Left colon (tissue), 2 donors: ENCODE results near the gene ETV3L. TPM values are rescaled to one million over a fixed set of nuclear protein-coding genes. Genes with fewer than 3 reads are reported as not detected.

Source experiments
- ATAC-seq: fragments of 200-7000 bp; cut with Tn5 transposase; one replicate; pipeline ENCODE4 v1.9.1; 2020; ENCODE audit warnings: mild to moderate bottlenecking, moderate library complexity
- DNase-seq, 2 donors: peaks; one replicate each; pipeline ENCODE4 v3.0.0-alpha.2; 2020
- intact Hi-C, 2 donors: fragments of 100-400 bp; cut with DNase I in 1 of 2; cut with micrococcal nuclease in 1 of 2; formaldehyde crosslinking; loops; one replicate each; pipeline versions ENCODE4 v1.11.2 to v1.14.0; 2022; cut with DNase I, micrococcal nuclease
- total RNA-seq, 2 donors: library from RNA; stranded (reverse); fragmentation: NEBNext Ultra II Directional; extraction: Animal tissue kit (Norgen Biotek cat#: 25700); gene quantifications; one replicate each; pipeline ENCODE4 v1.2.1, GENCODE V29; 2021
- donor health status: DM: no; HTN: no; CAD: no.
- donor health status: DM: yes; HTN: yes; CAD: no.

The ETV3L gene
- total RNA-seq, 2 donors from 2014 or later: not detected

- ATAC-seq: no peak
- intact Hi-C loops: no loop called here
- no peak for DNase-seq
These were observed 34.8 kb upstream of the ETV3L start for GRCh38 chr1:157134442-157134841.

- no peak for ATAC-seq
- no peak for DNase-seq
- intact Hi-C loops: no loop called here
These were observed 33.8 kb upstream of the ETV3L start for GRCh38 chr1:157133426-157133825.

GRCh38 chr1:157132616-157133167, 33.1 kb upstream of the ETV3L start:
- intact Hi-C loops: no loop called here
- DNase-seq (no peak), ATAC-seq (no peak)

GRCh38 chr1:157132111-157132510, 32.5 kb upstream of the ETV3L start:
- ATAC-seq: no peak
- DNase-seq: no peak
- intact Hi-C loops: no loop called here

- DNase-seq: no peak
- no peak for ATAC-seq
- intact Hi-C loops: no loop called here
These were observed 31.7 kb upstream of the ETV3L start for GRCh38 chr1:157131281-157131680.

DNA sequence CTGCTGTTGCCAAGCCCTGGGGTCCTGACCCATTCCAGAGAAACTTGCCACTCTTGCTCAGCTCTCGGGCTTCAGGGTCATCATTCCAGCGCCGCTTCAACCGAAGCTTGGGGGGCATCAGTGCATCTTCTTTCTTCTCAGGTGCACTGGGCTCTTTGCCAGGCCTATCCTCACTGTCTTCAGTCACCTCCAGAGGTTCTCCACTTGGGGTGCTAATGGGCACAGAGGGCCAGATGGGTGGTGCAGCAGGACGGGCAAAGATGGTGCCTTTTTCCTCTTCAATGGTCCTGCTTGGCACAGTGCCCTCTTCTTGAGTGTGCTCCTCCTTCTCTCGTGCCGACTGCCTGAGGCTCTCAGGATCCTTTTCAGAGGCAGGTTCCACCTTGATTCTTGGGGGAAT, 25.2 kb upstream of the ETV3L start:
- DNase-seq: no peak
- ATAC-seq: no peak
- intact Hi-C loops: no loop called here

DNA sequence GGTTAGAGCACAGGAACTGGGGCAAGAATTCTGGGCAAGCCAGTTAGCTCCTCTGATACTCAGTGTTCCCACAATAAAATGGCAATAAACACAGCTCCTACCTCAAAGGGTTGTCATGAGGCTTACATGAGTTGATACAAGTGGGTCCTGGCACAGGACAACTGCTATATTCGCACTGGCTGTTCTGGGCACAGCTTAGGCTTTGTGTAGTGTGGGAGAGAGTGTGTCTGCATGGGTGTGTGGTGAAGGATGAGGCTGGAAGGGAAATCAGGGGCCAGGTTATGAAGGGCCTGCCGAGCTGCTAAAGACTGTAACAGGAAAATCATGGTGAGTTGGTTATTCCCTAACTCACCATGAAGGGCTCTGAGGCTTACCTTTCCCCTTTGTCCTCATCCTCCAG, 19.8 kb upstream of the ETV3L start:
- intact Hi-C loops: no loop called here
- DNase-seq (no peak), ATAC-seq (no peak)

- ATAC-seq (no peak), DNase-seq (no peak)
- intact Hi-C loops: no loop called here
These were observed 19.4 kb upstream of the ETV3L start for GRCh38 chr1:157119008-157119407.

- no peak for DNase-seq
- no peak for ATAC-seq
- intact Hi-C loops: no loop called here
These were observed 18.0 kb upstream of the ETV3L start for GRCh38 chr1:157117527-157118057.

GRCh38 chr1:157116737-157117103, 17.1 kb upstream of the ETV3L start:
- ATAC-seq (no peak), DNase-seq (no peak)
- intact Hi-C loops: no loop called here

DNA sequence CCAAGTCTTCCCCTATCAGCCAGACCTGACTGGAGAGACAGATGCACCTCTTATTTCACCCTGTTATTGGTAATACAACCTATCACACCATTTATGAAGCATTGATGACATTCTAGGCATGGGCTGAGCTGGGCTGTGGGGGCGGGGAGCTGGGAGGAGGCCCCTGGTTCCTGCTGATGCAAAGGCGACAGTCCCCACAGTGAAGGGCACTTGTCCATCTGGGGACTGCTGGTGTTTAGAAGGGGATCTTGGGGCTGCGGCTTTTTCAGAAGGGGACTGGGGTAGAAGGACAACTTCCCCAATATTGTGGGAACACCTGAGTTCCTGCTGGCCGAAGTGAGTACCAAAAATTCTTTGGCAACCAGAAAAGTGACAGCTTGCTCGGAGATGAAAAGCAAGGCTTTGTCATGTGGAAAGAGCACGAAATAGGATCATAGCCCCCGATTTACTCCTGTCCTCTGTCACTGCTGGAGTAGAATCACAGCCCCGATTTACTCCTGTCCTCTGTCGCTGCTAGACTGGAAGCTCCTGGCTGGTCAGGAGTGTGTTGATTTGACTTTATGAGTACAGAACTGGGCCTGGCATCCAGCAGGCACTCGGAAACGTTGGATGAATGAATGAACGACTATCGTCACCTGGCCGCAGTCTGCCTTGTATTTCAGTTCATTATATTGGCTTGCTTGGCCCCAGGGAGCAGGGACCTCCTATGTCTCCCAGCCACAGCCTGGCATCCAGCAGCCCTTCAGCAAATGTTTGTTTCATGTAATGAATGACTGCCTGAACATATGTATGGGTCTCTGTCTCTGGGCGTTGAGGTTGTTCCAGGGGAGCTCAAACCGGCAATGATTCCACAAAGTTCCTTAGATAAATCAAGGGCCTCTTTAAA, 16.5 kb upstream of the ETV3L start:
- DNase-seq: peak in 1 of 2 donors; percentile 1
- no peak for ATAC-seq
- intact Hi-C loops: no loop called here

DNA sequence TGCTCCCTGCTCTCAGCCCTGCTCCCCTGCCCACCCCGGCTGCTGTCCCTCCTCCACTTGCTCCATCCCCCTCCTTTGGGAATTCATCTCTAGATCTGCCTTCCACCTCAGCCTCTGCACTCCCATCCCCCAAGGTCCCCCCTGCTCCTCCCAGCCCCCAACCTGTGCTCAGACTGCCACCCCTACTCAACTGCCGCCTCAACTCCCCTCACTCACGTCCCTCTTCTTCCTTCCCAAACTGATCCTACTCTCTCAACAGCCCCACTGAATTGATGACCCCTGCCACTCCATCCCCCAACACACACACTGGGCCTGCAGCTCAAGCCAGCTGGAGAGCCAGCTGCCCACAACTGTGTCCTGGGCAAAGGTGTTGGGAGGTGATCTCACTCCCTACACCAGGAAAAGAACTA, 15.8 kb upstream of the ETV3L start:
- intact Hi-C loops: no loop called here
- no peak for ATAC-seq
- DNase-seq: peak in 1 of 2 donors; percentile 1

DNA sequence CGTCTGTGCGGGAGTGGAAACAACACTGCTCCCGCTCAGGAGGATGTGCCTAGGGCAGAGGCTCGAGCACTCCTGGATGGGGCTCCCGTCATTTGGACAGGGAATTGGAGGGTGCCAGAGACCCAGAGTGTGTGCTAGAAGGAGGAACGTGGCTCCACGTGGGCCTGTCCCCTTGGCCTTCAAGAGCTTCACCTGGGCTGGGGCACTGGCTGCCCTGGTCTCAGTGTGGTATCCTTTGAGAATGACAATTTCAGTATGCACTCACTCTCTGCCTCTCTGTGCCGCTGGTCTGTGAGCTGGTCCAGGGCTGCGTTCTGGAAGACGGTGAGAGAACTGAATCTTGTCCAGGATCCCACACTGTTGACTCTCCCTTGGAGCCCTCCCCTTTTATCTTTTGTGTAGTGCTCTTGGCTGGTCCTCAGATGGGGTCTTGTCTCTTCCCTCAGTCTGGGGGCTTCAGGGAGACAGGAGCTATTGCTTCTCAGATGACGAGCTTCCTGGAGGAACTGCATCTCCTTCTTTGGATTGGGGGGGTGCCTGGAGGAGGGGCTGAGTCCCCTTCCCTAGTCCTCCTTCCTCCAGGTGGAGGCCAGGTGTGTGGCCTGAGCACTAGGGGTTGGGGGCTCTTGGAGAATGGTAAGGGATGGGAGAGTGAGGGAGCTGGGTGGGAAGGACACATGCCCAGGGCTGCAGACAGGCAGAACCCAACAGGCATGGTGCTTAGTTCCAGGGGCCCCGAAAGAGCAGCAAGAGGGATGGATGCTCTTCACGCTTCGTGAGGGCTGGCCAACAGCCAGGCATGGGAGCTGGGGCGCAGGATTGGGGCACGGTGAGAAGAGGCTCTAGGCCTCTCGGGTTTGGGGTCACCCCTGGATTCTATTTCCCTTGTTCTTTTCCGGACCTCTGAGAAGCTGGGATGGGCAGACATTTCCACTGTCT, 14.8 kb upstream of the ETV3L start:
- intact Hi-C loops: no loop called here
- ATAC-seq: no peak
- DNase-seq: peak in 1 of 2 donors; percentile 9

DNA sequence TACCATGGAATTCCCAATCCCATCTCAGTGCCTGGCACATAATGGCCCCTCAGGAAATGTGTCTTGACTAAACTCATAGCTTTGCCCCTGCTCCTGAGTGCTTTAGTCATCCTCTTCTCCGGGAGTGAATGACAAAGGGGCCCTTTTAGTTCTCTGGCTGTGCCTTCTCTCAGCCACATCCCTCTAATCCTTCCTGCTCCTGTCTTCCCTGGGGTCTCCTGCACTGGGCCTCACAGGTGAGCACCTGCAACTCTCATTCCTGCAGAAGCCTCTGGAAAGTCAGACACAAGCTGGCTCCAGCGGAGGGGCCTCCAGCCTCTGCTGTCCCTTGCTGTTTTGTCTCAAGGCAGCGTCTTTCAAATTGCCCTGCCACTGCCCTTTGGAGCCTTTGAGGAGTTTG, 14.0 kb upstream of the ETV3L start:
- no peak for ATAC-seq
- peak in 1 of 2 donors; percentile 7 for DNase-seq
- intact Hi-C loops: no loop called here

DNA sequence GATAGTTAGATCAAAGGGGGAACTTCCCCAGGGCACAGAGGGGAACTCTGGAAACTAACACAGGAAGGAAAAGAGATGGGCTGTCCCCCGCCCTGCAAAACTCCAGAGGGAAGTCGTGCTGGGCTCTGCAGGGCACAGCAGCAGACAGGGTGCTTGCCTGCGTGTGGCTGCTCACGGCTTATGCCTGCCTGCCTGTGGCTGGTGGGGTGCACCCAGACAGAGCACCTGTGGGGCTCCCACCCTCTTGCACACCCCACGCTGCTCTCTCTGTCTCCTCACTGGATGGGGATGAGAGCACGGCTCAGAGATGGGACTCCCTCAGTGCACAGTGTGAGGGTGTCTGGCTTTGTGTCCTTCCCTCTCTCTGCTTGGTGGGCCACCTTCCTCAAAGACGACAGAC, 13.5 kb upstream of the ETV3L start:
- DNase-seq (peak in 1 of 2 donors; percentile 17), ATAC-seq (no peak)
- intact Hi-C loops: no loop called here

DNA sequence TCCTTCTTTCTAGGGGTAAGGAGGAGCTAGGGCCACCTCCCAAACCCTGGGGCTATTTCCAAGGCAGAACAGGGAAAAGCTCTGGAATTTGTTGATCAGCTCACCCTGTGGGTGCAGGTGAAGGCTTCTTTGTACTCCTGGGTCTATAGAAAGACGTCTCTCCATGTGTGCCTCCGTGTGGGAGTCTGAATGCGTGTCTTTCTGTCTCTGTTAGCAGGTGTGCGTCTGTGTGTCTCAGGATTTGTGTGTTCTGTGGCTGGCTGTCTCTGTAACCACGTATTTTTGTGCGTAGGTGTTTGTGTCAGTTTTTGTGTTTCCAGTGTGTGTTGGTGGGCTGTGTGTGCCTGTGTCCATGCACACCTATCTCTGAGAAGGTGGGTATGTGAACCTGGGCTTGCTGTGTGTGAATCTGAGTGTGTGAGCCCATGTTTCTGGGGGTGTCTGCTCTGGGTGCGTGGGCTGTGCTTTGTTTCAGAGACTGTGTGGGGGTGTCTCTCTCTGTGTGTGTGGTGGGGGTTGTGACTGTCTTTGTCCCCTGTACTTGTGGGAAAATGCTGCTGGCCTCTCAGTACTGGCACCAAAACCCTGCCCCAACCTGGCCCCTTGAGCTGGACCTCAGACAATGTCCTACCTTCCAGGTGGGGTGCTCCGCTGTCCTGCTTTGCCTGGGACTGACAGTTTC, 12.7 kb upstream of the ETV3L start:
- no peak for ATAC-seq
- intact Hi-C loops: no loop called here
- DNase-seq: no peak

DNA sequence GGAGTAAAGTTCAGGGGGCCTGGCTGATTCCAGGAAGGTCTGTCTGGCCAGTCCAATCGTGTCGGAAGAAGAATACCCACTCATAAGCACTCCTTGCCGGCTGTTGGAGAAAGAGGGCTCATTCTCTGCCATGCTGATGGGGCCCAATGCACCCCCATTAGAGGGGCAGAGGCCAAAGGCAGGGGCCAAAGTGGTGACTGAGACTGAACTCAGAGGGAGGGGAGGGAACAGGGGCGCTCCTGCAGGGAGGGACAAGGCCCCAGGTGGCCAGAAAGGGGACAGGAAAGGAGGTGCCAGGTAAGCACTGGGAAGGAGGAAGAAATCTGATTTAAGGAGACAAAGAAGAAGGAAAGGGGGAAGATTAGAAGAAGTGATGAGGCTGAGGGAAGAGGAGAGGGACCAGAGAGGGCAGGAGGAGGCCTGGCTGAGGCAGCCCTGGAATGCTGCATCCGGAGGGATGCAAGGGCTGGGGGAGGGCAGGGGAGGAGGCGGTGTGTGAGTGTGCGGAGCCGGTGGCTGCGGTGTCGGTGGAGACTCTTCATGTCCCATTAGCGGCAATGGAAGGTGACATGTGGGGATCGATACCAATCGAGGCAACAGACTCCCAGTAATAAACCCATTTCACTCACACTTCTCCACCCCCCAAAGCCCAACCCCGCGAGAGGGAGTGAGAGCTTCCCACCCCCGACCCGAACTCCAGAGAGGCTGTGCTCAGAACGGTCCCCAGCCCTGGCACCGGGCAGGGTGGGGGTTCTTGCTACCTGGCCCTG, 12.0 kb upstream of the ETV3L start:
- ATAC-seq (no peak), DNase-seq (peak in 1 of 2 donors; percentile 12)
- intact Hi-C loops: no loop called here

GRCh38 chr1:157110686-157111085, 11.1 kb upstream of the ETV3L start:
- intact Hi-C loops: no loop called here
- DNase-seq (no peak), ATAC-seq (no peak)
